Measurements from ENCODE around the gene DAPL1. TPM values are rescaled to one million over a fixed set of nuclear protein-coding genes. Genes with fewer than 3 reads are reported as not detected.

DAPL1 gene
- total RNA-seq, 4 donors from 2014 or later, result 2.6 TPM; not detected in 3

DNA sequence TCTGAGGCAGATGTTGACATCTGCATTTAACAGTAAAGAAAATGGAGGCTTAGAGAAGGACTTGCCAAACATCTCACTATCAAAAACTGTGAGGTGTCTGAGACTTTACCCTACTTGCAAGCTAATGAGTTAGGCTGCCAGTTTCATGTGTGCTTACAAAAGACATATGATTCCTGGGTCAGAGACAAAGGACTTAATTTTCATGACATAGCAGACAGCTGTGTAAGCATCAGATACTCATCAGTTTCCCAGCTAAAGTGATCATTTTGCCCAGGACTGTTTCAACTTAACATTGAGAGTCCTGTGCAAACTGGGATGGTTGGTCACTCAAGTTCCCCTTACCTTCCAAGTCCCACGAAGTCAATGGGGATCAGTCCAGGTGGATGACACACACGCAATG lies 18.9 kb upstream of the DAPL1 start:
- TF ChIP-seq CTCF (IDR thresholded peaks at IDR 0.05) (no peak), POLR2A (IDR thresholded peaks at IDR 0.05) (no peak), EP300 (IDR thresholded peaks at IDR 0.05) (no peak)
- H3K9me3 ChIP-seq, result no peaks in the 10 kb centered on the region
- no peaks in the 10 kb centered on the region for H3K36me3 ChIP-seq
- no peaks in the 10 kb centered on the region for H3K27me3 ChIP-seq
- no peak overlapping the region for H3K27ac ChIP-seq
- no peak overlapping the region for H3K4me3 ChIP-seq
- DNase-seq (ENCODE audit: low spot score in 2 of 2), result no peak
- peaks cover 0 to 24% (median 9%) of the 10 kb centered on the region in 4 donors for H3K4me1 ChIP-seq
- WGBS, 2 donors, result 89 to 97% methylated on average over 2 of the region's 2 CpGs

DNA sequence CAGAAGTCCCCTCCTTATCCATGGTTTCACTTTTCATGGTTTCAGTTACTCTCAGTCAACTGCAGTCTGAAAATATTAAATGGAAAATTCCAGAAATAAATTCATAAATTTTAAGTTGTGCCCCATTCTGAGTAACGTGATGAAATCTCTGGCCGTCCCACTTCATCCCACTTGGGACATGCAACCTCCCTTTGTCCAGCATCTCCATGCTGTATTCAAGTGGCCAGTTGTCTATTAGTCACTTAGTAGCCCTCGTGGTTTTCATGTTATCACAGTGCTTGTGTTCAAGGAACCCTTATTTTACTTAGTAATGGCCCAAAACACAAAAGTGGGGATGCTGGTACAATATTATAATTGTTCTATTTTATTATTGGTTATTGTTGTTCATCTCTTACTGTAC lies 18.0 kb upstream of the DAPL1 start:
- no peak overlapping the region for H3K4me3 ChIP-seq
- WGBS, 2 donors, result 71 to 72% methylated on average over 3 of the region's 3 CpGs
- TF ChIP-seq POLR2A (IDR thresholded peaks at IDR 0.05) (no peak), EP300 (IDR thresholded peaks at IDR 0.05) (no peak), CTCF (IDR thresholded peaks at IDR 0.05) (no peak)
- no peak overlapping the region for H3K27ac ChIP-seq
- H3K36me3 ChIP-seq, result no peaks in the 10 kb centered on the region
- DNase-seq (ENCODE audit: low spot score in 2 of 2), result no peak
- no peaks in the 10 kb centered on the region for H3K9me3 ChIP-seq
- peaks cover 0 to 24% (median 9%) of the 10 kb centered on the region in 4 donors for H3K4me1 ChIP-seq
- no peaks in the 10 kb centered on the region for H3K27me3 ChIP-seq

DNA sequence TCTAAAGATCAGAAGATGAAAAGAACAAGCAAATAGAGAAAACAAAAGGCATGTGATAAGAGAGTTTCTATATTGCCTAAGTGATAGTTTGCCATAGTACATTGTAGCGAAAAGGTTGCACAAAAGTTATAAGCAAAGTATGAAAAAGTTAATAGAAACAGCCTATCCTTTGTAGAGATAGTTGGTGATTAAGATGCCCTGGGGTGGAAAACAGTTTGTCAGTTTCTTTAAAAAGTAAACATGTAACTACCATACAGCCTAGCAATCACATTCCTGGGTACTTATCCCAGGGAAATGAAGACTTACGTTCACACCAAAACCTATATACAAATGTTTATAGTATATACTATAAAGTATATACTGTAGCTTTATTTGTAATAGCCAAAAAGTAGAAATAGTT lies 16.9 kb upstream of the DAPL1 start:
- H3K27ac ChIP-seq, result peak overlapping the region in 1 of 4 donors; percentile 49
- DNase-seq (ENCODE audit: low spot score in 2 of 2), result no peak
- no peaks in the 10 kb centered on the region for H3K36me3 ChIP-seq
- H3K9me3 ChIP-seq, result no peaks in the 10 kb centered on the region
- peaks cover 0 to 20% (median 9%) of the 10 kb centered on the region in 4 donors for H3K4me1 ChIP-seq
- 86 to 87% methylated on average over 2 of the region's 2 CpGs for WGBS, 2 donors
- H3K27me3 ChIP-seq, result no peaks in the 10 kb centered on the region
- no peak for TF ChIP-seq CTCF (IDR thresholded peaks at IDR 0.05)
- TF ChIP-seq POLR2A (IDR thresholded peaks at IDR 0.05), result no peak
- TF ChIP-seq EP300 (IDR thresholded peaks at IDR 0.05), result no peak
- no peak overlapping the region for H3K4me3 ChIP-seq

- Histone ChIP-seq H3K27ac (peak overlapping the region in 2 of 4 donors; percentile 17 to 44), H3K9me3 (no peaks in the 10 kb centered on the region), H3K36me3 (no peaks in the 10 kb centered on the region), H3K27me3 (no peaks in the 10 kb centered on the region), H3K4me3 (no peak overlapping the region), H3K4me1 (peaks cover 0 to 20% (median 8%) of the 10 kb centered on the region in 4 donors)
- 35 to 38% methylated on average over 1 of the region's 1 CpG for WGBS, 2 donors
- no peak for TF ChIP-seq EP300 (IDR thresholded peaks at IDR 0.05)
- no peak for TF ChIP-seq CTCF (IDR thresholded peaks at IDR 0.05)
- no peak for TF ChIP-seq POLR2A (IDR thresholded peaks at IDR 0.05)
- no peak for DNase-seq (ENCODE audit: low spot score in 2 of 2)
These were observed 15.5 kb upstream of the DAPL1 start for GRCh38 chr2:158779621-158780020.

DNA sequence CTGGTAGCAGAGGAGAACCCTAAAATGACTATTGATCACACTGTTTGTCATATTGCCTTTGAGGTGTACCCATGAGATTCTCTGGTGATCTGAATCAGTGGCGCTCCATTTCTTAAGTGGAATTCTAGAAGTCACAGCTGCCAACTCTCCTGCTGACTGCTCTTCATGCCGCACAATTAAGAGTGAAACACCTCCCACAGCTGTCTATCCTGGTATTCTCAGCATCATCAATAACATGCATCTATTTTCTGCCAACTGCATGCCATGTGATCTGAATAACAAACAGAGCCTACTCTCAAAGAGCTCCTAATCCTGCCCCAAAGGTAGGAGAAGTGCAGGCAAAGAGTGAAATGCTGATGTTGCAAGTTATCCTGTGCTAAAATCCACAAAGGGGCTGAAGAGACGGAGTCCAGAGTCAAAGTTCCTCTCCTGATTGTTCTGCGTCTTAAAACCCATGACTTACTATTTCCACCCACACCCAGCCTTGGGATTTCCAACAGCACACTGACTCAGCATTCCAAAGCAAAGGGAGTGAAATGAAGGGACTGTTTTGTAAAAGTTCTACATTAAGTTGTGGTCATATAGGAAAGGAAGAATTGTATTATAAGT lies 13.7 kb upstream of the DAPL1 start:
- H3K4me3 ChIP-seq, result no peak overlapping the region
- H3K27me3 ChIP-seq, result no peaks in the 10 kb centered on the region
- H3K4me1 ChIP-seq, result peaks cover 0 to 14% (median 5%) of the 10 kb centered on the region in 4 donors
- H3K9me3 ChIP-seq, result no peaks in the 10 kb centered on the region
- DNase-seq (ENCODE audit: low spot score in 2 of 2), result no peak
- H3K36me3 ChIP-seq, result no peaks in the 10 kb centered on the region
- H3K27ac ChIP-seq, result peak overlapping the region in 1 of 4 donors; percentile 58
- TF ChIP-seq CTCF (IDR thresholded peaks at IDR 0.05) (no peak), EP300 (IDR thresholded peaks at IDR 0.05) (peak in 1 of 2 donors; percentile 31), POLR2A (IDR thresholded peaks at IDR 0.05) (no peak)
- 46 to 57% methylated on average over 4 of the region's 4 CpGs for WGBS, 2 donors
